GM18511 (cell line): Measurements from ENCODE around the gene SEMA5A.
"Not testable (repeated sequence)": the region's sequence is repeated elsewhere in the genome, so short reads cannot be mapped to it uniquely, and the experiment has no call there.

Source experiments
- ATAC-seq: cut with Tn5 transposase; IDR thresholded peaks from one replicate; pipeline ENCODE4 v1.9.1; 2021; ENCODE audit warnings: mild to moderate bottlenecking, moderate library complexity; ENCODE audit not compliant: unreplicated experiment

The SEMA5A gene

GRCh38 chr5:9363449-9363848 is 182.4 kb downstream of the SEMA5A start:
- peak; percentile 12 for ATAC-seq

- peak; percentile 56 for ATAC-seq
These were observed 182.8 kb downstream of the SEMA5A start for GRCh38 chr5:9363026-9363425.

DNA sequence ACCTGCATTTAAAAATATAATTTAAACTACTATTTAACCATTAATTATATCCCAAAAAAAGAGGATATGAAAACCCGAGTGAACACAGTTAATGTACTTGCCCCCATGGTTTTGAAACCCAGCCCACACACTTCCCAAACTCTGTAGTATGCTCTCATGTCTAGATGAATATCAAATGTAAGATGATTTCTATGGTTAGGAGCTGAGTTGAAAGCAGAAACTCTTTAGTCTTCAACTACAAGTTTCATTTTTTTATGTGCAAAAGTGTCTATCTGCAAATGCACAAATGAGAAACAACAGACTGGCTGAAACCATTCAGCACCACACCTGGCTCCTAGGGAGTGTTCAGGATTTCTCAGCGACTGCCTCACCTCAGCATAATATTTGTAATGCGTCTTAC is 183.3 kb downstream of the SEMA5A start:
- peak; percentile 61 for ATAC-seq

- peak; percentile 76 for ATAC-seq
These were observed 184.0 kb downstream of the SEMA5A start for GRCh38 chr5:9361835-9362234.

DNA sequence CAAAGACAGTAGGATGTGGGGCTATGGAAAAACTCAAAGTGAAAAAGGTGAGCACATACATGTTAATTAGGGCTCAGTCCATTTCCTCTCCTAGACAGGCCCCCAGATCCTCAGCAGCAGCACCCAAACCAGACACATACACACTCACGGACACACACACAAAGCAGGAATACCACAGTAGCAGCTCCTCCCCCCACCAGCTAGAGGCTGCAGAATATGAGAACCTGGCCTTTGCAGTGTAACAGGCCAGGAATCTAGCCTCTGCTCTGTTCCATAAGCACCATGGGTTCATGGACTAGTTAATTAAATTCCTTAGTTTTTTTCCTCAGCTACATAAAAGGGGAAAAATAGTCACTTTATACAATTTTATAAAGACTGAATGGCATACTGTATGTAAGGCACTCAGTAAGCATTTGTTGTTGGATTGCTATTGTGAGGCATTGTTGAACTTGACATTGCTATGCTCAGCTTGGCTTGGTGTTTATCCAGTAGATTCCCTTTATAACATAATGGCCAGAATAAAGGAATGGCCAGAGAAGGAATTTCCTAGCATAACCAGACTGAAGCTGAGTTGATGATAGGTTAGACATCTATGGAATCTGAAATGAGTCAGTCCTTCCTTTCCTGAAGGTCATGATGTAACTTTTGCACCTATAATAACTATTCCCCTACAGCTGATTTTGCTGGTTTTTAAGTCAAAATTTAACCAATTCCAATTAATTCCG is 186.8 kb downstream of the SEMA5A start:
- ATAC-seq, result no peak

- ATAC-seq, result no peak
These were observed 189.5 kb downstream of the SEMA5A start for GRCh38 chr5:9356351-9356825.

DNA sequence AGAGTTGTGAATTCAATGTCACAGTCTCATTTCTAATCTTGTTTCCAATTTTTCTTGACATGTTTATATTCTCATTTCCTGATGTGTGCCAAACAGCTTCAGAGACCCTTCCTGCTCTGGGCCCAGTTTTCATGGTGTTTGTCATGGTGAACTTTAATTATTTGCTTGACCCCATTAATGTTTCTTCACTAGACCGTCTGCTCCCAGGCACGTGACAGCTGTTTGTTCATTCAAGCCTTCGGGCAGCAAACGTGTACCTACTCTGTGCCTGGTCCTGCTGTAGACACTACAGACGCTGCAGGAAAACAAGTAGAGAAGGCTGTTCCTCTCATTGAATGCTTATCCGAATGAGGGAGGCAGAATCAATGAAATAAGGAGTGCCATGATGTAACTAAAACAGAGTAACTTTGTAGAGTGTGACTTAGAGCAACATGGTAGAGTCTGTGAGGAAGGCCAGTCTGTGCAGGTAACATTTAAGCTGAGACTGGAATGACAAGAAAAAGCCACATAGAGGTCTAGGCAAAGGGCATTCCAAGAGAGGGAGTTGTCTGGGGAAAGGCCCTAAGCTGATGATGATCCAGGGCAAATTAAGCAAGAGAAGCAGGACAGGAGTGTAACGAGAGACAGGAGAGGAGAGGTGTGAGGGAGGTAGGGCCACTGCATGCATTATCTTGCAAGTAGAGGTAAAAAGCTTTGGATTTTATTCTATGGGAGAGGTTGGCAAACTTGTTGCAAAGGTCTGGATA is 191.4 kb downstream of the SEMA5A start:
- no peak for ATAC-seq

GRCh38 chr5:9353048-9353447 is 192.8 kb downstream of the SEMA5A start:
- not testable (repeated sequence) for ATAC-seq

DNA sequence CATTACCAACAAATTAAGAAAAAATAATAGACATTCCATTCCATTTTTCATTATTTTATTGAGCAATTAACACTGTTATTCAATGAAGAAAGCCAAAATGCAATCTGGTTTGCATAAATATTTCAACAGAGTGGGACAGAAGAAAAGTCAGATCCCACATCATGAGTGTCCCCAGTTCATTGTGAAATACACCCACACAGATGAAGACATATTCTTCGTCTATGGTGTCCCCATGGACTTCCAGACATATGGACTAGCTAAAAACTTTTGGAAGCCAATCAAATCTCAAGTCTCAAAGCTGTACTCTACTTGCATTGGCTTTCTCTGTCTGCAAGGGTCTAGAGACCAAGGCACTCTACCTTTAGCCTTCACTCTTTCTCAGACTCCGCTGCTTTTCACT is 194.3 kb downstream of the SEMA5A start:
- ATAC-seq, result no peak

- no peak for ATAC-seq
These were observed 195.5 kb downstream of the SEMA5A start for GRCh38 chr5:9350301-9350797.

- ATAC-seq, result no peak
These were observed 197.4 kb downstream of the SEMA5A start for GRCh38 chr5:9348401-9348996.

- ATAC-seq, result no peak
These were observed 198.2 kb downstream of the SEMA5A start for GRCh38 chr5:9347541-9348295.

GRCh38 chr5:9347032-9347431 is 198.8 kb downstream of the SEMA5A start:
- ATAC-seq, result no peak

DNA sequence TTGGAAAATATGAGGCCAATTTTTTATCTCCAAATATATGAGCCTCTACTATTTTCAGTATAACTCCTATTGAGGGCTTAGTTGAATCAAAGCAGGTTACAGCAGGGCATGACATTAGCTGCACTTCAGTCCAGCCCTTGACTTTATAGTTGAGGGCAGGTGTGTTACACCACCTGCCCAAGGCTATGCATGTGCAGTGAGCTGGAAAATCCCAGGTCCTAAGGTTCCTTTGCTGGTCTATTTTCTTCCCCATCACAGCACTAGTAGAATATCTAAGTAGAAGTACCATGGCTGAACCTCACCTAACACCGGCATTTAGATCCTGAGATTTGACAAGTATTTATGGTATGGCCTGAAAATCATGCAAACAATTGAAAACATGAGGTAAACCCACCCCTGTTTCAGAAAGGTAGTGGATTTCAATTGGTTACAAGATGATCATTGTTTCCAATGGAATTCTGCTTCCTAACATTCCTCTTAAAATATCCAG is 201.1 kb downstream of the SEMA5A start:
- ATAC-seq, result no peak

DNA sequence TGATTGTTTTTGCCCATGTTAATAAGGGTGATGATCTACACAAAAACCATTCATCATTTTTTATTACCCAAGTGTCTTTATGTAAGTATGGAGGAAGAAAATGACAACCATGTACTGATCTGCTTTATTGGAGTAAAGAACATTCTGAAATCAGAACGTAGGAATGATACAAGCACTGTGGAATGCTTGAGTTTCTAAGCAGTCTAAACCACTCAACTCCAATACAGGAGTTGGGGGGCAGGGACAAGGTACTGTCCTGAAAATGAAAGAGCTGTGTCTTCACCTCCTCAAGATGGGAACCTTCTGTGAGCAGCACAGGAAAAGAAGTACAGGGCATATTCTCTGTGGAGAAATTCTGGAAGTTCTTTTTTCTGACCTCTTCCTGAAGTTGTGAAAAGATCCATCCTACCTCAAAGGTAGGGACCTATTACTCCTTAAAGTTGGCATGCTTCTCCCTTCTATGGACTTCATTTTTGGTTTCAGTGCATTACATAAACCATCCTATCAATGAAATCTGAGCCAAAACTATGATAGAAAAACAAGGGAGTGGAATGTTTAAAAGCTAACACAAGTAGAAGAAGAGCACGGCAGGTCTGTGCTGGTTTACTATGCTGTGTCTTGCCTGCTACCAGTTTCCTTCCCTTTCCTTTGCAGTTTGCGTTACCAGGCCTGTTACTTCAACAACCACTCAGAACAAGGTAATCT is 202.6 kb downstream of the SEMA5A start:
- no peak for ATAC-seq

- ATAC-seq, result no peak
These were observed 203.6 kb downstream of the SEMA5A start for GRCh38 chr5:9342161-9342787.

DNA sequence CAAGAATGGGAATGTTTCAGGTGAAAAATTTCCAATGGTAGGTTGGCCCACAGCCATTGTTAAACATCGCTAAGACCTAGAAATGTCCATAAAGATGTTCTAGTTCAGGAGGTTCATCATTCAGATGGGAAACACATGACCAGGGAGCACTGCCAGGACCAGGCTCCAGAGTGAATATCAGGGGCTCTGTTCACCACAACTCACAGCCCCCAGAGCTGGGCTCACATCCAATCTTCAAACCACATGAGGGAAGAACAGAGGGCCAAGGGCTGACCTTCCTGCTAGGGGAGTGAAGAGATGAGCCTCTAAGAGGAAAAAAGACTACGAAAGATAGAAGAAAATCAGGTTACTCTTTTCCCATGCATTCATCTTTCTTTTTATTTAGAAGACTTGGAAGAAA is 205.8 kb downstream of the SEMA5A start:
- ATAC-seq, result no peak

DNA sequence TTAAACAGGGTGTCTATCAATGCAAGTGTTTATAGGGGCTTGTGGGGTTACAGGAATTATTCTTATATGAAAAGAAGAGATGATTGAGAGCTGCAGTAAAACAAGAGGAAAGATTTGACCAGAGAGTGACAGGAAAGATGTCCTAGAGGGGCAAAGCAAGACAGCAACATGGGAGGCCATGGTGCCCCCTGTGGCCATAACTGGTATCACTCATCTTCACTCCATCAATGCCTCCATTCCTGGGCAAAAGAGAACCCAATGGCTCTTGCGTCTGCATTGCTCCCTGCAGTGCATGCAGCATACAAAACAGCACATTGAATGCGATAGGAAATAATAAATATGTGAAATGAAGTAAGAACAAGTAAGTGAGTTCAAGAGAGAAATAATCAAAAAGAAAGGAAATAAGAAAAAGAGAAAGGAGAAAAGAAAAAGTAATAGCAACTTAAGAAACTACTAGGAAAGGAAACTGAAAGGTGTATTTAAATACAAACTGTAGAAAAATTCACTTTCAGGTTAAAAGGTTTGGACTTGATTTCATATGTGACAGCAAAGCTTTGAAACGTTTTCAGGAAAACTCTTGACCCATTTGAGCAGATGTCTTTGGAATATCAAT is 206.6 kb downstream of the SEMA5A start:
- ATAC-seq, result no peak

GRCh38 chr5:9338796-9339195 is 207.1 kb downstream of the SEMA5A start:
- ATAC-seq, result no peak
